ENCODE data around the gene BCL7B. TPM values are rescaled to one million over a fixed set of nuclear protein-coding genes. Genes with fewer than 3 reads are reported as not detected.

Gene BCL7B
- total and polyA plus RNA-seq, 2 of the 13 experiments (the other 11 are each of a cell fraction or from before 2014, with no cell fraction given): 24.3 to 38.2 TPM

- TF ChIP-seq, protein P1, sequence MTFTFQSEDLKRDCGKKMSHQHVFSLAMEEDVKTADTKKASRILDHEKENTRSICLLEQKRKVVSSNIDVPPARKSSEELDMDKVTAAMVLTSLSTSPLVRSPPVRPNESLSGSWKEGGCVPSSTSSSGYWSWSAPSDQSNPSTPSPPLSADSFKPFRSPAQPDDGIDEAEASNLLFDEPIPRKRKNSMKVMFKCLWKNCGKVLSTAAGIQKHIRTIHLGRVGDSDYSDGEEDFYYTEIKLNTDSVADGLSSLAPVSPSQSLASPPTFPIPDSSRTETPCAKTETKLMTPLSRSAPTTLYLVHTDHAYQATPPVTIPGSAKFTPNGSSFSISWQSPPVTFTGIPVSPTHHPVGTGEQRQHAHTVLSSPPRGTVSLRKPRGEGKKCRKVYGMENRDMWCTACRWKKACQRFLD (CRISPR knock-in tag; IDR thresholded peaks at IDR 0.05; ENCODE audit: borderline replicate concordance): peak; percentile 98
- TF ChIP-seq KLF6 (CRISPR knock-in tag; IDR thresholded peaks at IDR 0.05) (peak; percentile 95), TBL1XR1 (IDR thresholded peaks at IDR 0.05; ENCODE audit: borderline replicate concordance, low read length, partially characterized antibody) (no peak), ZNF230 (CRISPR knock-in tag; IDR thresholded peaks at IDR 0.05) (peak; percentile 98), ZBTB34 (CRISPR knock-in tag; IDR thresholded peaks at IDR 0.05) (no peak), NFRKB (IDR thresholded peaks at IDR 0.05) (no peak), AGO1 (IDR thresholded peaks at IDR 0.05; ENCODE audit: low read depth, low read length, poor library complexity, severe bottlenecking) (no peak), FUBP1 (CRISPR knock-in tag; IDR thresholded peaks at IDR 0.05; ENCODE audit: borderline replicate concordance) (no peak), AHR (CRISPR knock-in tag; IDR thresholded peaks at IDR 0.05) (peak; percentile 87; the same call in 1 of the 2 replicates), ZNF776 (CRISPR knock-in tag; IDR thresholded peaks at IDR 0.05) (peak; percentile 97), TRAFD1 (CRISPR knock-in tag; IDR thresholded peaks at IDR 0.05; ENCODE audit: borderline replicate concordance) (no peak), ZNF816 (CRISPR knock-in tag; IDR thresholded peaks at IDR 0.05; ENCODE audit: borderline replicate concordance) (peak; percentile 83; the same call in 1 of the 2 replicates), ZNF224 (CRISPR knock-in tag; IDR thresholded peaks at IDR 0.05) (peak; percentile 93), JUN (CRISPR knock-in tag; IDR thresholded peaks at IDR 0.05) (peak; percentile 43; the same call in 1 of the 2 replicates), ZMAT5 (CRISPR knock-in tag; IDR thresholded peaks at IDR 0.05; ENCODE audit: borderline replicate concordance, low read depth) (no peak), MAFK (conservative IDR thresholded peaks at IDR 0.05 in 1 of 2, IDR thresholded peaks at IDR 0.05 in 1 of 2; ENCODE audit: low read length in 2 of 2) (no peak), U2AF2 (IDR thresholded peaks at IDR 0.05; ENCODE audit: low read depth, low read length) (no peak), ZNF652 (CRISPR knock-in tag; IDR thresholded peaks at IDR 0.05; ENCODE audit: borderline replicate concordance, low read depth) (no peak), ZNF12 (CRISPR knock-in tag; IDR thresholded peaks at IDR 0.05) (peak; percentile 66; the same call in 1 of the 2 replicates), ZNF761 (CRISPR knock-in tag; conservative IDR thresholded peaks at IDR 0.05) (peak; percentile 81; the same call in 1 of the 2 replicates), DR1 (CRISPR knock-in tag; IDR thresholded peaks at IDR 0.05) (peak; percentile 23; the same call in 1 of the 2 replicates)
- TF ChIP-seq, protein P2, sequence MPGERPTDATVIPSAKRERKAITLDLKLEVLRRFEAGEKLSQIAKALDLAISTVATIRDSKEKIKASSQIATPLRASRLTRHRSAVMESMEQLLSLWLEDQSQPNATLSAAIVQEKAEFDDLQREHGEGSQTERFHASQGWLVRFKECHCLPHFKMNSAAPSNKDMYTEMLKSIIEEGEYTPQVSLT (CRISPR knock-in tag; IDR thresholded peaks at IDR 0.05; ENCODE audit: borderline replicate concordance, low read depth): 0 out of 2 replicates have a peak, but pooled peaks have one; percentile 49
These were observed at the start of gene BCL7B (continued) for GRCh38 chr7:73557397-73558257.
